NK-92 (cell line): Measurements from ENCODE around the gene RAPGEF4.
"Not testable (repeated sequence)": the region's sequence is repeated elsewhere in the genome, so short reads cannot be mapped to it uniquely, and the experiment has no call there.

Experiments
- DNase-seq: peaks from one replicate; lab custom pipeline; 2025; ENCODE audit not compliant: unreplicated experiment; lab: John Stamatoyannopoulos, UW

The RAPGEF4 gene

GRCh38 chr2:173090276-173090877 is 354.7 kb downstream of the RAPGEF4 start:
- no peak for DNase-seq

DNA sequence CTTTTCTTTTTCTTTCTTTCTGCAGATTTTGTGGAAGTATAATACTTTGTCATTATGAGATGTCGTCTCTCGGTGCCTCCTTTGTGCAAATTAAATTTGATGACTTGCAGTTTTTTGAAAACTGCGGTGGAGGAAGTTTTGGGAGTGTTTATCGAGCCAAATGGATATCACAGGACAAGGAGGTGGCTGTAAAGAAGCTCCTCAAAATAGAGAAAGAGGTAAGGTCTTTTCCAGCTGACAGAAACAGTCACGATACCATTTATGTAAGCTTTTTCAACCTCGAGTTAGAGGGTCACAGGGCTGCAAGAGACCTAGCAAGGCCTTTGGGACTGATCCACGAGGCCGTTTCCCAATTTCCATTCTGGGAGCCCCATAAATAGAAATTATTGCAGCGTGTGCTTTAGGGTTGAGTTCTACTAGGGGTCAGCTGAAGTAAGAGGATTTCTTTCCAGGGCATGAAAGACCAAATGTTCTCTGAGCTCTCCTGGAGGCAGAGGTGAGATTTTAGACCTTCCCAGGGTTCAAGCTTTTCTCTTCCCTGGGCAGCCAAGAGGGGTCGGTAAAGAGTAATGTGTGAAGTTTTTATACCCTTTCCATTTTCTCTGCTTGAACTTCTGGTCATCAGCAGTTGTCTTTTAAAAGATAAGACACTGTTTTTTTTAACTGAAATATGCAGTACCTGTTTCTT is 355.5 kb downstream of the RAPGEF4 start:
- no peak for DNase-seq

GRCh38 chr2:173091910-173092309 is 356.3 kb downstream of the RAPGEF4 start:
- no peak for DNase-seq

GRCh38 chr2:173092844-173093402 is 357.3 kb downstream of the RAPGEF4 start:
- no peak for DNase-seq

DNA sequence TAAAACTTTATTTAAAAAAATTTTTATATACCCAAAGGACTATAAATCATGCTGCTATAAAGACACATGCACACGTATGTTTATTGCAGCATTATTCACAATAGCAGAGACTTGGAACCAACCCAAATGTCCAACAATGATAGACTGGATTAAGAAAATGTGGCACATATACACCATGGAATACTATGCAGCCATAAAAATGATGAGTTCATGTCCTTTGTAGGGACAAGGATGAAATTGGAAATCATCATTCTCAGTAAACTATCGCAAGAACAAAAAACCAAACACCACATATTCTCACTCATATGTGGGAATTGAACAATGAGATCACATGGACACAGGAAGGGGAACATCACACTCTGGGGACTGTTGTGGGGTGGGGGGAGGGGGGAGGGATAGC is 358.0 kb downstream of the RAPGEF4 start:
- not testable (repeated sequence) for DNase-seq

- DNase-seq: no peak
Measured at GRCh38 chr2:173094731-173095130, 359.1 kb downstream of the RAPGEF4 start.

GRCh38 chr2:173095356-173095755 is 359.7 kb downstream of the RAPGEF4 start:
- DNase-seq: no peak

DNA sequence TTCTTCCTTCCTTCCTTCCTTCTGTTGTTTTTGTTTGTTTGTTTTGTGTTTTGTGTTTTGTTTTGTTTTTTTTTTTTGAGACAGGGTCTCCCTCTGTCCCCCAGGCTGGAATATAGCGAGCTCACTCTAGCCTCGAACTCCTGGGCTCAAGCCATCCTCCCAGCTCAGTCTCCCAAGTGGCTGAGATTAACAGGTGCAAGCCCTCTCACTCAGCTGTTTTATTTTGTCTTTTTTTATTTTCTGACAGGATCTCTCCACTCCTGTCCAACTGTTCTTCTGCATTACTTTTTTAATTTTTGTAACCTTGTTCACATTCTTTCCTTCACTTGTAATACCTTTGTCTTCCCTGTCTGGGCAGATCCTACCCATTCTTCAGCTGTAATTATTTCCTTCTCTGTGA is 363.6 kb downstream of the RAPGEF4 start:
- DNase-seq: no peak

DNA sequence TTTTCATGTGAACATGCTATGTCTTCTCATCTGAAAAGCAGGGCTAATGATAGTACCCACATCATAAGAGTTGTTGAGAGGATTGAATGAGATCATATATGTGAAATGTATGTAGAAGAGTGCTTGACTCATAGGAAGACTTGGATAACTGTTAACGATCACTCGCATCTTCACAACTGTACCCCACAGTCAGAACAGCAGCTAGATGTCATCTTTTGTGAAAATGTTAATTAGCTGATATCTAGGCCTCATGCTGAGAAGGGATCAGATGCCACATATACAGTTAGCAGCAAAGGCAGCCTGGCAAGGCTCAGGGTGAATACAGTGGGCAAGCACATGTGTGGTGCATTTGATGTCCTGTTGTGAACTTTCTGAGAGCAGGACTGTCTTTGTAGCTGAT is 364.2 kb downstream of the RAPGEF4 start:
- no peak for DNase-seq

GRCh38 chr2:173101687-173102086 is 366.0 kb downstream of the RAPGEF4 start:
- no peak for DNase-seq
